Activated CD4-positive, CD25-positive, alpha-beta regulatory T cell treated with anti-CD3 and anti-CD28 coated beads, Interleukin-2, amount 50 U/mL, for 16 hours (primary cell): ENCODE data around the gene CHRNA1.
"Not testable (repeated sequence)": the region's sequence is repeated elsewhere in the genome, so short reads cannot be mapped to it uniquely, and the experiment has no call there.

Experiments used
- DNase-seq: peaks from one replicate; pipeline ENCODE4 v3.0.0-alpha.2; 2020; ENCODE audit warnings: low read depth, low spot score

Gene CHRNA1

DNA sequence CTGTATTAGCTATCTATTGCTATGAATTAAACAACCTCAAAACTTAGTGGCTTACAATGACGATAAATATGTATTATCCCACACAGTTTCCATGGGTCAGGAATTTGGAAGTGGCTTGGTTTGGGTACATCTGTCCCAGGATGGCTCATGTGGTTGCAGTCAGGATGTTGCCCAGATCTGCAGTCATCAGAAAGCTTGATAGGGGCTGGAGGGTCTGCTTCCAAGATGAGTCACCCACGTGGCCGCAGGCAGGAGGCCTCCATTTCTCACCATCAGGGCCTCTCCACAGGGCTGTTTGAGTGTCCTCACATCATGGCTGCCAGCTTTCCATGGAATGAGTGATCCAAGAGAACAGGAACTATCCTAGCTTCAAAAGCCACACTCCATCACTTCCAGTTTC lies 46.4 kb downstream of the CHRNA1 start:
- DNase-seq: no peak

DNA sequence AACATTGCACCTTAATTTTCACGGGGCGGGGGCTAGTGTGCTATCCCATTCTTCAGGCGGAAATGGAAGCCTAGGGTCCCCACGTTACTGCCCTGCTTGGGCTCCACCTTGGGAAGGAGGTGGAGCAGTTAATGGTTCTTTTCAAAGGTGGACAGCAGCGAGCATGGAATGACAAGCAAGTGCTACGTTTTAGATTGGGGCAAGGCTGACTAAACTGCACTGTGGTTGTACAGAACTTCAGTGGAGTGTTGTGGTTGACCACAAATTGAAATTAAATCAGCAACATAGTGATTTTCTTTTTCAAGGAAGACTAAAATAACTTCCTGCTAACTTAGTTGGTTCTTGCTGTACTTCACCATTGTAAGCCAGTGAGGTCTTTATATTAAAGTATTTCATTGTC lies 47.0 kb downstream of the CHRNA1 start:
- no peak for DNase-seq

DNA sequence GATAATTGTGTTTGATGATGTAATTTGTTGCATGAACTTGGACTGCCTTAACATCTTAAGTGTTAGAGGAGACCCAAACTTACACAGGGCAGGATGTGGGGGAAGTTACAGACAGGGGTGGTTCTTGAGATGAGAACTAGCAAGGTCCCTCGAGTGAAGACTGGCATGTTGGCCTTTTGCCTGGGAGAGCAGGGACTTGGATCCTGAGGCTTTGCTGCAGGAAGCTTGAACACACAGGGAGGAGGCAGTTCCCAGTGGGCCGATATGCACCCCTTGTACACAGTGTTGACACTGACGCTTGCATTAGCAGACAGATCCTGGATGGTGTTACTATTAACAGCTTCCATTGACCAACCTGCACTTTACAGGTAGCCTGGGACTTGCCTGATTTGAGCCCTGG lies 47.5 kb downstream of the CHRNA1 start:
- no peak for DNase-seq

DNA sequence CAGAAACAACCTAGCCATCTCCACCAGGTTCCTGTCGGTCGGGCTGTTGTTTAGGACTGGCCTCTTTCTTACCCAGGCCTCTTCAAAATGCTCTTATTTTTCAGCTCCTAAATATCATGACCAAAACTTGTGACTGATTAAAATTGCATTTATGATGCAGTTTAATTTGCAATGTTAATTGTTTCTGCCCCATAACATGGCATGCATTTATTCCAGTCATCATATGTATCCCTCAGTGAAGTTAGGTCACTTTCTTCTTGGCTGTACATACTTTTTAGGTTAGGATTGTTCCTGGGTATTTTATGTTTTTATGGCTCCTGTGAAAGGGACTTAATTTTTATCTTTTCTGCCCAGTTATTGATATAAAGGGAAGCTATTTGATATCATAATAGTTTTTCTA lies 50.6 kb downstream of the CHRNA1 start:
- no peak for DNase-seq

DNA sequence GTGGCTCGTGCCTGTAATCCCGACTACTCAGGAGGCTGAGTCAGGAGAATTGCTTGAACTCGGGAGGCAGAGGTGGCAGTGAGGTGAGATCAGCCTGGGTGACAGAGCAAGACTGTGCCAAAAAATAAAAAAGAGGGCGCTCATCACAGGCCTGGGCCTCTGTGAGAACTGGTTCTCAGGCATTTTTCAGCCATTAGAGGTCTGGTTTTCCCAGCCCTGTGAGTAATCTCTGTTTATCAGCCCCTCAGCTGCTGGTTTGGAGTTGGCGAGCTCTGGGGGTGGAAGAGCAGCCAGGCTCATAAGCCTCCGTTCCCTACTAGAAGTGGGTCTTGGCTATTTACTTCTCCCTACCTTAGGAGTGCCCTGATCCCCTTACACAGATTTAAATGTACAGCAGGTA lies 53.1 kb downstream of the CHRNA1 start:
- no peak for DNase-seq

DNA sequence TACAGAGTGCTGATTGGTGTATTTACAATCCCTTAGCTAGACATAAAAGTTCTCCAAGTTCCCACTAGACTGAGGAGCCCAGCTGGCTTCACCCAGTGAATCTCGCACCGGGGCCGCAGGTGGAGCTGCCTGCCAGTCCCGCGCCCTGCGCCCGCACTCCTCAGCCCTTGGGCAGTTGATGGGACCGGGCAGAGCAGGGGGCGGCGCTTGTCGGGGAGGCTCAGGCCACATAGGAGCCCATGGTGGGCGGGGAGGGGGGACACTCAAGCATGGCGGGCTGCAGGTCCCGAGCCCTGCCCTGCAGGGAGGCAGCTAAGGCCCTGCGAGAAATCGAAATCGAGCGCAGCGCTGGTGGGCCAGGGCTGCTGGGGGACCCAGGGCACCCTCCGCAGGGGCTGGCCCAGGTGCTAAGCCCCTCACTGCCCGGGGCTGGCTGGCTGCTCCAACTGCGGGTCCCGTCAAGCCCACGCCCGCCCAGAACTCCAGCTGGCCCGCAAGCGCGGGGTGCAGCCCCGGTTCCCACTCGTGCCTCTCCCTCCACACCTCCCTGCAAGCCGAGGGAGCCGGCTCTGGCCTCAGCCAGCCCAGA lies 54.8 kb downstream of the CHRNA1 start:
- DNase-seq: not testable (repeated sequence)

DNA sequence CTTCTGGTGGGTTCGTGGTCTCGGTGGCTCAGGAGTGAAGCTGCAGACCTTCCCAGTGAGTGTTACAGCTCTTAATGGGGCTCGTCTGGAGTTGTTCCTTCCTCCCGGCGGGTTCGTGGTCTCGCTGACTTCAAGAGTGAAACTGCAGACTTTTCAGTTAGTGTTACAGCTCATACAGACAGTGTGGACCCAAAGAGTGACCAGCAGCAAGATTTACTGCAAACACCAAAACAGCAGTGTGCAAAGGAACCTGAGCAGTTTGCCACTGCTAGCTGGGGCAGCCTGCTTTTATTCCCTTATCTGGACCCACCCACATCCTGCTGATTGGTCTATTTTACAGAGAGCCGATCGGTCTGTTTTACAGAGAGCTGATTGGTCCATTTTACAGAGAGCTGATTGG lies 55.6 kb downstream of the CHRNA1 start:
- no peak for DNase-seq

DNA sequence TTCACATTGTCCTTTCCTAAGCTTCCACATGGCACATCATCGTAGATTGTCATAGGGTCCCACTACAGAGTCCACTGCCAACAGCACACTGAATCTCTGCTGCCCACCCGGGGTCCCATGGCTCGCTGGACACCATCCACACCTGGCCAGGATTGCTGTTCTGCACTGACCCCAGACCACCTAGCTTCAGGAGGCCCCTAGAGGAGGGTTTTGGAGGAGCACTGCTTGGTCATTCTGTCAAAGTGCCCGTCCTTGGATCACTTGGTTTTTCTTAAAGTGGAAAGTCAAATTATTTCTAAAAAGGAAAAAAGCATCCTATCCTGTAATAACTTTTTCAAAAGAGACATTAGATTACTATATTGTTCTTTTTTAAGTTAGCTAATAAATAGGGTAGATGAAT lies 59.0 kb downstream of the CHRNA1 start:
- no peak for DNase-seq

DNA sequence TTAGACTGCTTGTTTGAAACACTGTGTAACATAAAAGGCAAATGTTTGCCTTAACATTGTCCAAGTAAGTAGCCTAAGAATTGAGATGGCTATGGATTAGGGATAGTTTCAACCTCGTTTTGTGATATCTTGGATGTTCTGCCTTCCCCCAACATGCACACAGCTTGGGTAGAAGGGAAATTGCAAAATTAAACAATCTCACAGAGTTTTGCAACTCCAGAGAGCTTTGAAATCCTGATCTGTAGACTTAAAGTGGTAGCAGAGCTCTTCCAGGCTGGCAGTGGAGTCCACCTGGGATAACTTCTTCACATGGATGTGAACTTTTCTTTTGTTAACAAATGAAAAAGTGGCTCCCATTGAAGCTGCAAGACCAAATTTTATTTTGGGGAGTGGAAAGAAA lies 59.6 kb downstream of the CHRNA1 start:
- no peak for DNase-seq

DNA sequence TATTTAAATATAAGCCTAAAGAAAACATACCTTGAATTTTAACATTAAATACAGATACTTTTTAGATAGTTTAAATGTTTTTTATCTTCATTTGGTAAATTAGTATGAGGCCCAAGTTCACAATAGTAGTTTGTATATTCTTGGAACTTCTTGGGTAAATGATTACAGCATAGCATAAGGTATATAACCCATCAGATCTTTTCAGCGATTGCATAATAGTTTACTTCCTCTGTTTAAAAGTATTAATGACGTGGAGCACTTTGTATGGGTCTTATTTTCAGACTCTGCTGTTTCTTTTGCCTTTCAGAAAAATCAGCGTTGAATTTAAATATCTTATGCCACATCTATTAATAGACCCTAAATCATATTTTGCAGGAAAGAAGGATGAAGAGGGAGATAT lies 60.2 kb downstream of the CHRNA1 start:
- no peak for DNase-seq

DNA sequence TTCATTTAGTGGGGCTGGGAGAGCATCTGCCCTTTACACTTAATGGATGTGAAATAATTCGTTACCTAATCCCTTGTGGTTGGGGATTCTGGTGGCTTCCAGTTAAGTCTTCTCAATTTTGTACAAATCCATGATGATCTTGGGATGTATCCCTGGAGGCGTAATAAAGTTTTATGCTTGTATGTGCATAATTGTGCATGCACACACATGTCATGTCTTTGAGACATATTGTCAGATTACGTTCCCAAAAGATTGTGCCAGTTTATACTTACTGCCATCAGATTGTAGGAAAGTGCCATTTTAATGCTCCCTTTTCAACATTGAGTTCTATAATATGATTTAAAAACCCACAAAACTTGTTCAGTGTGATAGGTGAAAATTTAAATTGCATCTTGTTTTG lies 60.8 kb downstream of the CHRNA1 start:
- no peak for DNase-seq

DNA sequence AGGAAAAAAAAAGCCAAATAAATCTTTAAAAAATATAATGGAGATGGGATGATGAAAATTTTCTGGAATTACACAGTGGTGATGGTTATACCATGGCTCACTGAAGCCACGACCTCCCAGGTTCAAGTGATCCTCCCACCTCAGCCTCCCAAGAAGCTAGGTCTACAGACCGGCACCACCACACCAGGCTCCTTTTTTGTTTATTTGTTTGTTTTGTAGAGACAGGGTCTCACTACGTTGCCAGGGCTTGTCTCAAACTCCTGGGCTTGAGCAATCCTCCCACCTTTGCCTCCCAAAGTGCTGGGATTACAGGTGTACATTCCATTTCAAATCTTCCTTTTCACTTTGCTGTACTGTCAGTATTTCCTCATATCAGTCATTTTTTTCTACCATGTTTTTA lies 61.7 kb downstream of the CHRNA1 start:
- no peak for DNase-seq

DNA sequence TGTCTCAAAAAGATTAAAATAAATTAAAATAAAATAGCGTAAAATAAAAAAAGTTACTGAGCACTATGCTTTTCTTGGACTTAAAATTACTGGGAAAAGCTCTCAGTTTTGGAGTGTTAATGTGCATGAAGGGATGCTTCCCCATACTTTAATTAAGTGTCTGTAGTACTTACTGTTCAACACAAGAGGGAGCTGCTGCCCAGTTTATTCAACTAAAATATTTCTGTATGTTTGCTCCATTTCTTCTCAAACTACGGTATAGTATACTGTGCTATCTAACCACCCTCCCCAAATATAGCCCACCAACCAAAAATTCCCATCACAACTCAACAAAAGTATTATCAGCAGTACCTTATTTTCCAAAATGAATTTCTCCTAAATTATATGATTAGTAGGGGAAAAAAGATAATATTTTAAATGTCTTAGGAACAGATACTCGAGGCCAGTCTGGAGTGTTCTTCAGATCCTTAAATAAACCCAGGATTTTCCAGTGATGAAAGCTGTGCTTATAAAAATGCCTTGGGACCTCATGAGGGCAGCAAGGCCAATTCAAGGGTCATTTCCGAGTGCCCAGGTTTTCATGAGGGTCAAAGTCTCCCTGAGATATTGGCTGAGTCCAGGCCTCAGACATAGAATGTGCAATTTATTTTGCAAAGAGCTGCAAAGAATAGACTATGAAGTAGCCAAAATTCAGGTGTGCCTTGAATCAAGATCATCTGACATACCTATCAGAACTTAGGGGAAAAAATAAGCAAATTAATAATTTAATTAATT lies 64.1 kb downstream of the CHRNA1 start:
- no peak for DNase-seq
